Osteocyte (in vitro differentiated cells): Measurements from ENCODE around the gene SCMH1. TPM values are rescaled to one million over a fixed set of nuclear protein-coding genes. Genes with fewer than 3 reads are reported as not detected.
"Not testable (repeated sequence)": the region's sequence is repeated elsewhere in the genome, so short reads cannot be mapped to it uniquely, and the experiment has no call there.

Source experiments
- DNase-seq: peaks from one replicate; pipeline ENCODE4 v3.0.0; 2021; ENCODE audit warnings: mixed read lengths; ENCODE audit not compliant: unreplicated experiment; ENCODE audit errors: extremely low spot score
- H3K27ac Mint-ChIP-seq: one replicate; pipeline ENCODE4 v1.8.0; 2021; ENCODE audit warnings: mild to moderate bottlenecking, mixed read lengths; ENCODE audit not compliant: unreplicated experiment
- H3K27me3 Mint-ChIP-seq: one replicate; pipeline ENCODE4 v1.8.0; 2021; ENCODE audit warnings: mixed read lengths; ENCODE audit not compliant: unreplicated experiment
- H3K36me3 Mint-ChIP-seq: one replicate; pipeline ENCODE4 v1.8.0; 2021; ENCODE audit warnings: mixed read lengths; ENCODE audit not compliant: unreplicated experiment
- H3K4me1 Mint-ChIP-seq: one replicate; pipeline ENCODE4 v1.8.0; 2021; ENCODE audit warnings: mixed read lengths; ENCODE audit not compliant: unreplicated experiment
- H3K4me3 Mint-ChIP-seq: one replicate; pipeline ENCODE4 v1.8.0; 2021; ENCODE audit warnings: mild to moderate bottlenecking, moderate library complexity, mixed read lengths; ENCODE audit not compliant: unreplicated experiment
- H3K9me3 Mint-ChIP-seq: one replicate; pipeline ENCODE4 v1.8.0; 2021; ENCODE audit warnings: mixed read lengths; ENCODE audit not compliant: unreplicated experiment
- total RNA-seq: library from RNA; stranded (reverse); gene quantifications from 2 replicates; pipeline ENCODE4 v1.2.1, GENCODE V29; 2021
- TF ChIP-seq, protein P1 (sequence below): fragments of 200-600 bp; sonication (generic); IDR thresholded peaks from 2 replicates; pipeline ENCODE4 v1.5.0; 2021; ENCODE audit warnings: antibody characterized with exemption, mild to moderate bottlenecking, moderate library complexity

The SCMH1 gene
- total RNA-seq, 1 donor from 2014 or later = 37.5 TPM

DNA sequence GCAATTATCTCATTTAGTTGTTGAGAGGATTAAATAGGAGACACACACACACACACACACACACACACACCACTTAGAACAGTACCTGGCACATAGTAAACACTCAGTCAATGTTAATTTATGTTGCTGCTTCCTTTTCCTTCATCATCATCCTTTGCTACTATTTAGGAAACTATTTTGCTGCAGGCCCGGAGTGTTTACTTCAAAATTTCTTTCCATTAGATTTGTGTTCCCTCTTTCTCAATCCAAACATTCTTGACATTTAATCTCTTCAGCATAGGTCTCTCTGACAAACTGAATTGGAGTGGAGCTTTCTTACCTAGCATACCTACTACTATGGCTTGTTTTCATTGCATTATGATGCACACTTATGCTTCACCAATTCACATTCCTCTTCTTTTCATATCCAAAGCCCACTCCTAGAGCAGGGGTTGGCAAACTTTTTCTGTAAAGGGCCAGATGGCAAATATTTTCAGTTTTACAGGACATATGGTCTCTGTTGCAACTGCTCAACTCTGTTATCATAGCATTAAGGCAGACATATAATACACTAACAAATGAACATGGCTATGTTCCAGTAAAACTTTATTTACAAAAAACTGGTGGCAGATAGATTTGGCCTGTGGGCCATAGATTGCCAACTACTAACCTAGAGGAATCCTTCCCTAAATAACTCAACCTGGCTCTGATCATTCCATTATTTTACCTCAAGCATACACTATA lies 49.5 kb downstream of the SCMH1 start:
- Mint-ChIP-seq H3K27ac (no peak overlapping the region), H3K9me3 (peaks cover 10% of the 10 kb centered on the region), H3K36me3 (peaks cover 8% of the 10 kb centered on the region), H3K4me3 (no peak overlapping the region), H3K4me1 (peaks cover 12% of the 10 kb centered on the region), H3K27me3 (no peaks in the 10 kb centered on the region)
- no peak for DNase-seq
- TF ChIP-seq, protein P1, sequence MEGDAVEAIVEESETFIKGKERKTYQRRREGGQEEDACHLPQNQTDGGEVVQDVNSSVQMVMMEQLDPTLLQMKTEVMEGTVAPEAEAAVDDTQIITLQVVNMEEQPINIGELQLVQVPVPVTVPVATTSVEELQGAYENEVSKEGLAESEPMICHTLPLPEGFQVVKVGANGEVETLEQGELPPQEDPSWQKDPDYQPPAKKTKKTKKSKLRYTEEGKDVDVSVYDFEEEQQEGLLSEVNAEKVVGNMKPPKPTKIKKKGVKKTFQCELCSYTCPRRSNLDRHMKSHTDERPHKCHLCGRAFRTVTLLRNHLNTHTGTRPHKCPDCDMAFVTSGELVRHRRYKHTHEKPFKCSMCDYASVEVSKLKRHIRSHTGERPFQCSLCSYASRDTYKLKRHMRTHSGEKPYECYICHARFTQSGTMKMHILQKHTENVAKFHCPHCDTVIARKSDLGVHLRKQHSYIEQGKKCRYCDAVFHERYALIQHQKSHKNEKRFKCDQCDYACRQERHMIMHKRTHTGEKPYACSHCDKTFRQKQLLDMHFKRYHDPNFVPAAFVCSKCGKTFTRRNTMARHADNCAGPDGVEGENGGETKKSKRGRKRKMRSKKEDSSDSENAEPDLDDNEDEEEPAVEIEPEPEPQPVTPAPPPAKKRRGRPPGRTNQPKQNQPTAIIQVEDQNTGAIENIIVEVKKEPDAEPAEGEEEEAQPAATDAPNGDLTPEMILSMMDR = no peak

DNA sequence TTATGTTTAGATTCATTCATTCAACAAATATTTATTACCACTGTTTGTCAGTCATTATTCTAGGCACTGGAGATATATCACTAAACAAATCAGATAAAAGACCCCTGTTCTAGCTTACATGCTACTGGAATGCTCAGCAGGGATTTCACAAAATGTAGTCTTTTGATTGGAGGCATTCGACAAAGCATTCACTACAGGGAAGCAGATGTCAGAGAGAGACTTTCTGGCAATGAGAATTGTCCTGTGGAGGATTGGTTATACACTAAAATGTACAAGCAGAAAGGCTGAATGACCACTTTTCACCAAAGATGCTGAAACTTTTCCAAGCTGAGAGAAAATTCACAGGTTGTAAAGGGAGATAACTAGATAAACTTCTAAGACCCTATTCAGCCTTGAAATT lies 57.7 kb downstream of the SCMH1 start:
- peaks cover 9% of the 10 kb centered on the region for H3K36me3 Mint-ChIP-seq
- no peak overlapping the region for H3K4me3 Mint-ChIP-seq
- H3K9me3 Mint-ChIP-seq = peaks cover under 1% of the 10 kb centered on the region
- H3K27ac Mint-ChIP-seq = no peak overlapping the region
- no peaks in the 10 kb centered on the region for H3K4me1 Mint-ChIP-seq
- TF ChIP-seq, protein P1 = no peak
- H3K27me3 Mint-ChIP-seq = no peaks in the 10 kb centered on the region
- DNase-seq = no peak

DNA sequence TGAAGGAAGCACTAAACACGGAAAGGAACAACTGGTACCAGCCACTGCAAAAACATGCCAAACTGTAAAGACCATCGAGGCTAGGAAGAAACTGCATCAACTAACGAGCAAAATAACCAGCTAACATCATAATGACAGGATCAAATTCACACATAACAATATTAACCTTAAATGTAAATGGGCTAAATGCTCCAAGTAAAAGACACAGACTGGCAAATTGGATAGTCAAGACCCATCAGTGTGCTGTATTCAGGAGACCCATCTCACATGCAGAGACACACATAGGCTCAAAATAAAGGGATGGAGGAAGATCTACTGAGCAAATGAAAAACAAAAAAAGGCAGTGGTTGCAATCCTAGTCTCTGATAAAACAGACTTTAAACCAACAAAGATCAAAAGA lies 63.9 kb downstream of the SCMH1 start:
- H3K27ac Mint-ChIP-seq, H3K4me3 Mint-ChIP-seq, H3K27me3 Mint-ChIP-seq, H3K9me3 Mint-ChIP-seq, DNase-seq, H3K4me1 Mint-ChIP-seq: not testable (repeated sequence)
- peaks cover 26% of the 10 kb centered on the region for H3K36me3 Mint-ChIP-seq

DNA sequence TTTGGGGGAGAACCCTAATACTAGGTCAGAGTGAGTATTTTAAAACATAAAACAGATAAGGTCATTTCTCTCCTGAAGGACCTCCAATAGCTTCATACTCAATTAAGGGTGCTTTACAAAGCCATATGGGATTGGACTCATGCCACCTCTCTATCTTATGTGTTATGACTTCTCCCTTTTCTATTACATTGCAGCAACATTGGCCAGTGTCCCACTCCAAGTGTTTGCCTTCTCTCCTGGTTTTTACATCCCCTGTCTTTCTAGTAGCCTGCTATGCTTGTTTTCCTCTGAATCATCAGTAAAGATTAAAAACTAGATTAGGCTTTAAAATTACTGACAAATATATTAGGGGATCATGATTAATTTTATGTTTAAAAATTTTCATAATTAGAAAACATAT lies 66.6 kb downstream of the SCMH1 start:
- peaks cover 18% of the 10 kb centered on the region for H3K9me3 Mint-ChIP-seq
- no peaks in the 10 kb centered on the region for H3K4me1 Mint-ChIP-seq
- no peaks in the 10 kb centered on the region for H3K27me3 Mint-ChIP-seq
- H3K4me3 Mint-ChIP-seq = no peak overlapping the region
- DNase-seq = no peak
- TF ChIP-seq, protein P1 = no peak
- no peak overlapping the region for H3K27ac Mint-ChIP-seq
- peaks cover 21% of the 10 kb centered on the region for H3K36me3 Mint-ChIP-seq

DNA sequence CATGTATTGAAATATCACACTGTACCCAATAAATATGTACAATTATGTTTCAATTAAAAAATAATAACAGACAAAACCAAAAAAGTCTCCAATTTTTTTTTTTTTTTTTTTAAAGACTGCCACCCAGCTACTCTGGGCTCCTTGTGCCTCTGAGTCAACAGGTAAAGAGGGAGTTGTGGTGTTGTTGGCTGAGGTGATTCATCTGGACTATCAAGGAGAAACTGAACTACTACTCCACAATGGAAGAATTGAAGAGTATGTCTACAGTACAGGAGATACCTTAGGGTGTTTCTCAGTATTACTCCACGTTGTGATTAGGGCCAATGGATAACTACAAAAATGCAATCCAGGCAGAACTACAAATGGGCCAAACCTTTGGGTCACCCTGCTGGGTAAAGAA lies 67.9 kb downstream of the SCMH1 start:
- Mint-ChIP-seq H3K36me3 (peaks cover 25% of the 10 kb centered on the region), H3K9me3 (peaks cover 16% of the 10 kb centered on the region), H3K4me3 (no peak overlapping the region), H3K4me1 (no peaks in the 10 kb centered on the region), H3K27me3 (no peaks in the 10 kb centered on the region), H3K27ac (no peak overlapping the region)
- DNase-seq = no peak
- TF ChIP-seq, protein P1 = no peak
